ENCODE results near the gene RNASE4. TPM values are rescaled to one million over a fixed set of nuclear protein-coding genes. Genes with fewer than 3 reads are reported as not detected.

RNASE4 gene
- total RNA-seq, 1 experiment from 2014 or later: 3.3 TPM

DNA sequence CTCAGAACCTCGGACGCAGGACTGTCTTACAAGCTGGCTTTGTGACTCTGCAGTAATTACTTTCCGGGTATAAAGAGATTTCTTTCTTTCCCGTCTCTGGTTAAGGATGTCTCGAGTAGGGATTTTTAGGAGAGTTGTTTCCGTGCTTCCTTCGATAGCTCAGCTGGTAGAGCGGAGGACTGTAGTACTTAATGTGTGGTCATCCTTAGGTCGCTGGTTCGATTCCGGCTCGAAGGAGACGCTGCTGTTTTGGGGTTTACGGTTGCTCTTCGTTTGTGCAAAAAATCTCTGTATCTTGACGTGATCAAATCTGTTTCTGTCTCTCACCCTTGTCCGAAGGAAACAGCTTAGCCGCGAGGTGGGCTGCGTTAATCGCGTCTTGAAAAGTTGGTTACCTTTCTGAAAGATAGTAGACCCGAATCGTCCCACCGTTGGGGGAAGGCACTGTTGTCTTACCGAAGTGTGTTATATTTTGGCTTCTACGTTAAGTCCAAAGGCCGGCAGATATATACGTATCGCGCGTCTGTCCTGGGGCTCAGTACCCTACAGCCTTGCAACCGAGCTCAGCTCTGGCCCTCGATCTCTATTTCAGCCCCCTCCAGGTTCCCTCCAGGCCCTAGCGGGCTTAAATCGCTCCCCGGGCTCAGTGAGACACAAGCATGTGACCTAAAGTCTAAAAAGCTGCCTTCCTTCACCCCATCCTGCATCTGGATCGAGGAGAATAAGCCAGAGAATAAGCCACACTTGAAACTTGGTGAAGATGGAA lies 1.1 kb upstream of the RNASE4 start:
- in situ Hi-C loops (cut with HindIII; ENCODE audit: low pct_unique_long_range_greater_than_20kb, low sequenced_read_pairs): no loop called here
- POLR2A ChIA-PET: no interaction called here
- peaks cover 3% of the 10 kb centered on the region for H3K4me1 ChIP-seq (ENCODE audit: control insufficient read depth, insufficient read depth, low read length)
- CTCF ChIA-PET: interaction anchor here (1.1 to 1.5 kb wide), 2 partner anchors 73 to 288 kb away, joined by 3 to 4 read pairs; no protein-coding TSS in a partner anchor
- BruUV-seq (replicated peaks): no TSS peak
- H3K9me3 ChIP-seq (ENCODE audit: control insufficient read depth, insufficient read depth, low read depth, low read length): no peaks in the 10 kb centered on the region
- intact Hi-C loops (cut with micrococcal nuclease; ENCODE audit: unreplicated experiment): loop anchor here (5.0 kb wide), 1 partner anchor 71 kb away; no protein-coding TSS in a partner anchor
- peak overlapping the region; percentile 81 to 97 for H3K4me3 ChIP-seq (ENCODE audit: low read depth in 2 of 2, low read length in 2 of 2)
- H3K27ac ChIP-seq (ENCODE audit: low read length): peak overlapping the region; percentile 98
- peak; percentile 74 for ATAC-seq
- no peaks in the 10 kb centered on the region for H3K27me3 ChIP-seq (ENCODE audit: control insufficient read depth, insufficient read depth, low read length)
- no peaks in the 10 kb centered on the region for H3K36me3 ChIP-seq (ENCODE audit: control insufficient read depth, insufficient read depth, low read length)
- peak; percentile 96 for DNase-seq (ENCODE audit: low read depth, low spot score)
- TF ChIP-seq POLR2AphosphoS5 (IDR thresholded peaks at IDR 0.05; ENCODE audit: low read depth, low read length) (no peak), TCF7L2 (IDR thresholded peaks at IDR 0.05; ENCODE audit: low read depth, low read length) (no peak)

DNA sequence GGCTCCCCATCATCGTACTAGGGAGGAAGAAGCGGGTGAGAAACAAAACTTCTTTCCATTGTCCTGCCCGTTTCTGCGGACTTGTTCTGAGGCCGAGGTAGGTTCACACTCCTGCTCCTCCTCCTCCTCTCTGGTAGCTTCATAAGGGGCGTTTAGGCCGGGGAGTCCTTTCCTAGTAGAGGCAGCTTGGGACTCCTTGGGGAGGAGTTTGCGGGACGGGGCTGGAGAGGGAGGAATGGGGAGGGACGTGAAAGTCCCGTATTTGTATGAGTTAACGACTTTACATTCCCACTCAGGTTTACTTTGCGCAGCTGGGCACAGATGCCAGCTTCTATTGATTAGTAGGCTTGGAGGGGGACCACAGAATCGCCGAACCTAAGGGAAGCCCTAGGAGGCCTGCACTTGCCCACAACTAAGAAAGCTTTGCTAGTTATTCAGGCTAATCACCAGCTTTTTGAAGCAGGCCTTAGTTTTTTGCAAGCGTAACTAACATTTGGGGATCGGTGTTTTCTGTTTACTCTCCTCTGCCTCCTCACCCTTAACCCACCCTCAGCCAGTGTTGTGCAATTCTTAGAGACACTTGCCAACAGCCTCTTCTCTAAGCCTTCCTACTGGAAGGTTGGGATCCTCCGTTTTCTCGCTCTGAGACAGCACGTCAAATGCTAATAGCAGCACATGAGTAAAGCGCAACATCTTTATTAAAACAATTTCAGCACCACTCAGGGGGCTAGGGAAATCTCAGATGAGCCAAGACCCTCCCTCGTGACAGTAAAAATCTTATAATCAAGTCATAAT lies 499 bp downstream of the RNASE4 start:
- ChIA-PET POLR2A (no interaction called here), CTCF (no interaction called here)
- Histone ChIP-seq H3K9me3 (ENCODE audit: control insufficient read depth, insufficient read depth, low read depth, low read length) (no peaks in the 10 kb centered on the region), H3K27ac (ENCODE audit: low read length) (peak overlapping the region; percentile 77; the same call in 1 of the 2 replicates), H3K4me3 (ENCODE audit: low read depth in 2 of 2, low read length in 2 of 2) (peak overlapping the region; percentile 81 to 97), H3K4me1 (ENCODE audit: control insufficient read depth, insufficient read depth, low read length) (peaks cover 3% of the 10 kb centered on the region), H3K27me3 (ENCODE audit: control insufficient read depth, insufficient read depth, low read length) (no peaks in the 10 kb centered on the region), H3K36me3 (ENCODE audit: control insufficient read depth, insufficient read depth, low read length) (no peaks in the 10 kb centered on the region)
- ATAC-seq (no peak), DNase-seq (ENCODE audit: low read depth, low spot score) (no peak)
- TF ChIP-seq, protein P1, sequence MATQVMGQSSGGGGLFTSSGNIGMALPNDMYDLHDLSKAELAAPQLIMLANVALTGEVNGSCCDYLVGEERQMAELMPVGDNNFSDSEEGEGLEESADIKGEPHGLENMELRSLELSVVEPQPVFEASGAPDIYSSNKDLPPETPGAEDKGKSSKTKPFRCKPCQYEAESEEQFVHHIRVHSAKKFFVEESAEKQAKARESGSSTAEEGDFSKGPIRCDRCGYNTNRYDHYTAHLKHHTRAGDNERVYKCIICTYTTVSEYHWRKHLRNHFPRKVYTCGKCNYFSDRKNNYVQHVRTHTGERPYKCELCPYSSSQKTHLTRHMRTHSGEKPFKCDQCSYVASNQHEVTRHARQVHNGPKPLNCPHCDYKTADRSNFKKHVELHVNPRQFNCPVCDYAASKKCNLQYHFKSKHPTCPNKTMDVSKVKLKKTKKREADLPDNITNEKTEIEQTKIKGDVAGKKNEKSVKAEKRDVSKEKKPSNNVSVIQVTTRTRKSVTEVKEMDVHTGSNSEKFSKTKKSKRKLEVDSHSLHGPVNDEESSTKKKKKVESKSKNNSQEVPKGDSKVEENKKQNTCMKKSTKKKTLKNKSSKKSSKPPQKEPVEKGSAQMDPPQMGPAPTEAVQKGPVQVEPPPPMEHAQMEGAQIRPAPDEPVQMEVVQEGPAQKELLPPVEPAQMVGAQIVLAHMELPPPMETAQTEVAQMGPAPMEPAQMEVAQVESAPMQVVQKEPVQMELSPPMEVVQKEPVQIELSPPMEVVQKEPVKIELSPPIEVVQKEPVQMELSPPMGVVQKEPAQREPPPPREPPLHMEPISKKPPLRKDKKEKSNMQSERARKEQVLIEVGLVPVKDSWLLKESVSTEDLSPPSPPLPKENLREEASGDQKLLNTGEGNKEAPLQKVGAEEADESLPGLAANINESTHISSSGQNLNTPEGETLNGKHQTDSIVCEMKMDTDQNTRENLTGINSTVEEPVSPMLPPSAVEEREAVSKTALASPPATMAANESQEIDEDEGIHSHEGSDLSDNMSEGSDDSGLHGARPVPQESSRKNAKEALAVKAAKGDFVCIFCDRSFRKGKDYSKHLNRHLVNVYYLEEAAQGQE (IDR thresholded peaks at IDR 0.05; ENCODE audit: insufficient read depth in 1 of 2, low read depth in 2 of 2, low read length in 1 of 2): no peak
- no peak for TF ChIP-seq SIN3A (IDR thresholded peaks at IDR 0.05; ENCODE audit: borderline replicate concordance, insufficient read depth, low read depth, low read length)
- no peak for TF ChIP-seq TCF7L2 (IDR thresholded peaks at IDR 0.05; ENCODE audit: low read depth, low read length)
- TF ChIP-seq, protein P2, sequence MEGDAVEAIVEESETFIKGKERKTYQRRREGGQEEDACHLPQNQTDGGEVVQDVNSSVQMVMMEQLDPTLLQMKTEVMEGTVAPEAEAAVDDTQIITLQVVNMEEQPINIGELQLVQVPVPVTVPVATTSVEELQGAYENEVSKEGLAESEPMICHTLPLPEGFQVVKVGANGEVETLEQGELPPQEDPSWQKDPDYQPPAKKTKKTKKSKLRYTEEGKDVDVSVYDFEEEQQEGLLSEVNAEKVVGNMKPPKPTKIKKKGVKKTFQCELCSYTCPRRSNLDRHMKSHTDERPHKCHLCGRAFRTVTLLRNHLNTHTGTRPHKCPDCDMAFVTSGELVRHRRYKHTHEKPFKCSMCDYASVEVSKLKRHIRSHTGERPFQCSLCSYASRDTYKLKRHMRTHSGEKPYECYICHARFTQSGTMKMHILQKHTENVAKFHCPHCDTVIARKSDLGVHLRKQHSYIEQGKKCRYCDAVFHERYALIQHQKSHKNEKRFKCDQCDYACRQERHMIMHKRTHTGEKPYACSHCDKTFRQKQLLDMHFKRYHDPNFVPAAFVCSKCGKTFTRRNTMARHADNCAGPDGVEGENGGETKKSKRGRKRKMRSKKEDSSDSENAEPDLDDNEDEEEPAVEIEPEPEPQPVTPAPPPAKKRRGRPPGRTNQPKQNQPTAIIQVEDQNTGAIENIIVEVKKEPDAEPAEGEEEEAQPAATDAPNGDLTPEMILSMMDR (IDR thresholded peaks at IDR 0.05): no peak
- TF ChIP-seq POLR2AphosphoS5 (IDR thresholded peaks at IDR 0.05; ENCODE audit: low read depth, low read length): no peak
- in situ Hi-C loops (cut with HindIII; ENCODE audit: low pct_unique_long_range_greater_than_20kb, low sequenced_read_pairs): no loop called here
- no TSS peak for BruUV-seq (replicated peaks)
- intact Hi-C loops (cut with micrococcal nuclease; ENCODE audit: unreplicated experiment): loop anchor here (2.0 to 5.0 kb wide), 2 partner anchors 52 to 73 kb away; no protein-coding TSS in a partner anchor

Data from Panc1 (cell line).